ENCODE results near the gene RGS9. TPM values are rescaled to one million over a fixed set of nuclear protein-coding genes. Genes with fewer than 3 reads are reported as not detected.

The RGS9 gene
- total RNA-seq, 1 donor from 2014 or later = 8.5 TPM

DNA sequence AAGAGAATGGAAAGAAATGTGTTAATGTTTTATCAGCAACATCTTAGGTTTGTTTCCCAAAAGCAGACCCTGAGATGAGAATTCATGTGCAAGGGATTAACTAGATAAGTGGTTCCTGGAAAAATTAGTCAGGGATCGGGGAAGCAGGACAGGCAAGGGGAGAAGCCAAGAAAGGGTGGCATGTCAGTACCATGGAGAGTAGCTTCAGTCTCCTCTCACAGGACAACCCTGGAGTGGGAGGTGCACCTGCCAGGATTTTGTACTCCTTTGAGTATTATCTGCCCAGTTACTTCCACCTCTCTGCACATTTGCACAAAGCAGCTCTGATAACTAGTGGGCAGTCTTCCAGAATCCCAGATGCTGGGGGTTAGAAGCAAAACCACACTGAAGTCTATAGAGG is 117.0 kb downstream of the RGS9 start:
- no peak overlapping the region for H3K4me3 Mint-ChIP-seq (ENCODE audit: unreplicated experiment)
- H3K9me3 Mint-ChIP-seq (ENCODE audit: unreplicated experiment) = no peaks in the 10 kb centered on the region
- H3K27ac Mint-ChIP-seq (ENCODE audit: unreplicated experiment) = no peak overlapping the region
- H3K27me3 Mint-ChIP-seq (ENCODE audit: unreplicated experiment) = peaks cover 1% of the 10 kb centered on the region
- TF ChIP-seq, protein P1, sequence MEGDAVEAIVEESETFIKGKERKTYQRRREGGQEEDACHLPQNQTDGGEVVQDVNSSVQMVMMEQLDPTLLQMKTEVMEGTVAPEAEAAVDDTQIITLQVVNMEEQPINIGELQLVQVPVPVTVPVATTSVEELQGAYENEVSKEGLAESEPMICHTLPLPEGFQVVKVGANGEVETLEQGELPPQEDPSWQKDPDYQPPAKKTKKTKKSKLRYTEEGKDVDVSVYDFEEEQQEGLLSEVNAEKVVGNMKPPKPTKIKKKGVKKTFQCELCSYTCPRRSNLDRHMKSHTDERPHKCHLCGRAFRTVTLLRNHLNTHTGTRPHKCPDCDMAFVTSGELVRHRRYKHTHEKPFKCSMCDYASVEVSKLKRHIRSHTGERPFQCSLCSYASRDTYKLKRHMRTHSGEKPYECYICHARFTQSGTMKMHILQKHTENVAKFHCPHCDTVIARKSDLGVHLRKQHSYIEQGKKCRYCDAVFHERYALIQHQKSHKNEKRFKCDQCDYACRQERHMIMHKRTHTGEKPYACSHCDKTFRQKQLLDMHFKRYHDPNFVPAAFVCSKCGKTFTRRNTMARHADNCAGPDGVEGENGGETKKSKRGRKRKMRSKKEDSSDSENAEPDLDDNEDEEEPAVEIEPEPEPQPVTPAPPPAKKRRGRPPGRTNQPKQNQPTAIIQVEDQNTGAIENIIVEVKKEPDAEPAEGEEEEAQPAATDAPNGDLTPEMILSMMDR (IDR thresholded peaks at IDR 0.05; ENCODE audit: unreplicated experiment) = no peak
- peak; percentile 8 for DNase-seq (ENCODE audit: low spot score)
- no peaks in the 10 kb centered on the region for H3K36me3 Mint-ChIP-seq (ENCODE audit: low read depth, unreplicated experiment)
- peaks cover 9% of the 10 kb centered on the region for H3K4me1 Mint-ChIP-seq (ENCODE audit: unreplicated experiment)

DNA sequence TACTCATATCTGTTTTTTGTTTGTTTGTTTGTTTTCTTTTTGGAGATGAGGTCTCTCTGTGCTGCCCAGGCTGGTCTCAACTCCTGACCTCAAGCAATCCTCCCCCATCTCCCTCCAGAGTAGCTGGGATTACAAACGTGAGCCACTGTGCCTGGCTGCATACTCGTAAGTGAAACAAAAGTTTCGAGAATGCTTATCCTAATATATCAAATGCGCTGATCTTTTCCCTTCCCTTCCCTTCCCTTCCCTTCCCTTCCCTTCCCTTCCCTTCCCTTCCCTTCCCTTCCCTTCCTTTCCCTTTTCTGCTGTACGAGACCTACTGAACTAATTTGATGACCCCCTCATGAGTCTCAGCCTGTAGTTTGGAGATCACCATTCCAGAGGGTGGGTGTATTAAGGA is 122.1 kb downstream of the RGS9 start:
- H3K27ac Mint-ChIP-seq (ENCODE audit: unreplicated experiment) = no peak overlapping the region
- DNase-seq (ENCODE audit: low spot score) = no peak
- H3K36me3 Mint-ChIP-seq (ENCODE audit: low read depth, unreplicated experiment) = no peaks in the 10 kb centered on the region
- H3K4me3 Mint-ChIP-seq (ENCODE audit: unreplicated experiment) = no peak overlapping the region
- H3K27me3 Mint-ChIP-seq (ENCODE audit: unreplicated experiment) = no peaks in the 10 kb centered on the region
- H3K4me1 Mint-ChIP-seq (ENCODE audit: unreplicated experiment) = peaks cover 18% of the 10 kb centered on the region
- no peaks in the 10 kb centered on the region for H3K9me3 Mint-ChIP-seq (ENCODE audit: unreplicated experiment)
- TF ChIP-seq, protein P1 (IDR thresholded peaks at IDR 0.05; ENCODE audit: unreplicated experiment) = no peak

DNA sequence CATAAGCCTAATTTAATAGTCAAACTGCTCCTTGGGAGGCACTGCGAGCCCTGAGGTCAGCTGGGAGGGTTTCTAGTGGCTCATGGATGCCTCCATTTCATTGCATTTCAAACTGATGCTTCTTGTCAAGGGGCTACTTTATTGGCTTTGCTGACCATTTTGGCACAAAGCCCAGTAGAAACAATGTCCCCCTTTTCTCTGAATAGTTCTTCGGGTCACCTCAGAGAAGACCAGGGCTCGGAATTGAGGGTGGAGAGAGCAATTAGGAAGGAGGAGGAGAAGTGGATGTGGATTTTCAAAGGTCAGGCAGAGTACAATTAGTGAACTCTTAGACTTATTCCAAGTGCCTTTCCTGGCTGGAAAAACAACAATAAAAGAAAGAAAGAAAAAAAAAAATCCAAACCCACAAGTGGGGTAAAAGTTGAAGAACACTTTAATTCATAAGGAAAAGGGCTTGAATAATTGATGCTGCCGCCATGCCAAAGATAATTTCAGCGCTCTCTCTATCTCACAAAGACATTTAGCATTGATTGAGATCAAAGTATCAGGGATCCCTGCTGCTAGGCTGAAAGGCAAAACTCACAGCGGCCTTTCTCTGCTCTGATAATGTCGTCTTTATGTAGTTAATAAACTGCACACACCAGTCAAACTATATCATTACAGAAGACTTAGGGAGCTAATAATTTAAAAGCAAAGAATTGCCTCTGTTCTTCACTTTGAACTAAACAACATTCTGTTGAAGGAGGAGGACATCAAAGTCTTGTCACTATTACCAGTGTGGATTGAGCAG is 122.7 kb downstream of the RGS9 start:
- Mint-ChIP-seq H3K36me3 (ENCODE audit: low read depth, unreplicated experiment) (no peaks in the 10 kb centered on the region), H3K27ac (ENCODE audit: unreplicated experiment) (no peak overlapping the region), H3K4me3 (ENCODE audit: unreplicated experiment) (no peak overlapping the region), H3K27me3 (ENCODE audit: unreplicated experiment) (no peaks in the 10 kb centered on the region), H3K9me3 (ENCODE audit: unreplicated experiment) (no peaks in the 10 kb centered on the region), H3K4me1 (ENCODE audit: unreplicated experiment) (peaks cover 18% of the 10 kb centered on the region)
- TF ChIP-seq, protein P1 (IDR thresholded peaks at IDR 0.05; ENCODE audit: unreplicated experiment) = no peak
- DNase-seq (ENCODE audit: low spot score) = no peak

DNA sequence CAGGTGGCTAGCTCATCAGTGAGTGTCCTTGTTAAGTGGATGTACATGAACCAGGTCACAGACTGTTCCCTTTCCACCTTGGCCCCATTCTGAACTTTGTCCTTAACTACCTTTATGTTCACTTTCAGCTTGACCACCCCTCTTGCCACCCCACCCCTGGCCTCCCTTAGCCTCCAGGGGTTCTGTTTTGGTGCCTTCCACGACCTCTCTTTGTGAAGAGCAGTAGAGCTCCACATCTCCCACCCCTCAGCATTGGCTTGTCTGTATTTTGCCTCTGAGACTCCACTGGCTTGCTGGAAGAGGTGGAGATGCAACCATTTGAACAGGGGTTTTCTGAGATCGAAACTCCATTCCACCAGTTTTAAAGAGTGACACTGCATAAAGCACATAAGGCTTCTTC is 123.5 kb downstream of the RGS9 start:
- Mint-ChIP-seq H3K27me3 (ENCODE audit: unreplicated experiment) (no peaks in the 10 kb centered on the region), H3K36me3 (ENCODE audit: low read depth, unreplicated experiment) (no peaks in the 10 kb centered on the region), H3K9me3 (ENCODE audit: unreplicated experiment) (no peaks in the 10 kb centered on the region), H3K4me3 (ENCODE audit: unreplicated experiment) (no peak overlapping the region), H3K27ac (ENCODE audit: unreplicated experiment) (no peak overlapping the region), H3K4me1 (ENCODE audit: unreplicated experiment) (peaks cover 18% of the 10 kb centered on the region)
- TF ChIP-seq, protein P1 (IDR thresholded peaks at IDR 0.05; ENCODE audit: unreplicated experiment) = no peak
- DNase-seq (ENCODE audit: low spot score) = no peak

DNA sequence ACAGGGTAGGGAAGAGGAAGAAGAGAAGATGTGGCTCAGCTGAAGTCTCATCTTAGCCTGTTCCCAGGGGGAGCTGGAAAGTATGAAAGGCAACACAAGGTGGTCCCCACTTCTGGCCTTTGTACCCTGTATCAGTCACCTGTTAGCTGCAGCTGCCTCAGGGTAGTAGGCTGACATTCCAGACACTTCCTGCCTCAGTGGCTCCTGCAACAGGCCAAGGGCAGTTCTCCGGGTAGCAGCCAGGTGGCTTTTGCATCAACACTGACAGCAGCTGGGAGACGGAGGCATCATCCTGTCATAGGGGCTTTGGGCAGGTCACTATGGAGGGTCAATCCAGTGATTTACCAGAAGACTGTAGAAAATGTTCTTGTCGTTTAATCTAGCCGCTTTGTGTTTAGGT is 124.0 kb downstream of the RGS9 start:
- H3K27me3 Mint-ChIP-seq (ENCODE audit: unreplicated experiment) = no peaks in the 10 kb centered on the region
- no peaks in the 10 kb centered on the region for H3K36me3 Mint-ChIP-seq (ENCODE audit: low read depth, unreplicated experiment)
- no peak overlapping the region for H3K27ac Mint-ChIP-seq (ENCODE audit: unreplicated experiment)
- peak; percentile 7 for DNase-seq (ENCODE audit: low spot score)
- peaks cover 18% of the 10 kb centered on the region for H3K4me1 Mint-ChIP-seq (ENCODE audit: unreplicated experiment)
- H3K4me3 Mint-ChIP-seq (ENCODE audit: unreplicated experiment) = no peak overlapping the region
- TF ChIP-seq, protein P1 (IDR thresholded peaks at IDR 0.05; ENCODE audit: unreplicated experiment) = peak; percentile 28
- H3K9me3 Mint-ChIP-seq (ENCODE audit: unreplicated experiment) = no peaks in the 10 kb centered on the region

All from endothelial cell (in vitro differentiated cells).